ENCODE results near the gene IFT81.

Gene IFT81

DNA sequence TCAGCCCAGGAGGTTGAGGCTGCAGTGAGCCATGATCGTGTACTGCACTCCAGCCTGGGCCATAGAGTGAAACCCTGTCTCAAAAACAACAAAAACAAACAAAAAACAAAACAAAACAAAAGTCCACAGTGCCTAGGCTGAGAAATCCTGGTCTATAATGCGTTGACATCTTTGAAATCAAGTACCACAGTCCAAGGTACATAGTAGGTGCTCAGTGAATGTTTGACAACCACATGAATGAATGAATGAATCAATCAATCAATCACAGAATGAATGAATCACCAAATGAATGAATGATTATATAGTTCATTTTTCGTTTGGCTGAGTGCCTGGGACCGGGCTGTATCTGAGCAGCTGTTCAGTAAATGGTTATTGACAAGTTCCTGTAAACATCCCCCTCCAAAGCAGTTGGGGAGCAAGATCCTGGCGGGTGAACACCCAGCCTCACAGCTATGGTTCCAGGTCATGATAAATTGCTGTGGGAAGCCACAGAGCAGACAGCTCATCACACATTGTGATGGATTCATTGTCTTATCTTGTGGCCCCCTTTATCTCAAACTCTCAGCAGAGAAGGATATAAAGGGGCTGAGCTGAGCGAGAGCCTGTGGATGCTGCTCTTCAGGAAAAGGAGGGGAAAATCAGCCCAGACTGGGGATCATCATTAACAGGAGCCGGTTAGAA, 30.4 kb upstream of the IFT81 start:
- Histone ChIP-seq H3K4me1 (ENCODE audit: insufficient read depth, low read length) (no peaks in the 10 kb centered on the region), H3K9me3 (ENCODE audit: low read length) (no peaks in the 10 kb centered on the region), H3K4me3 (ENCODE audit: low read depth in 1 of 2, low read length in 2 of 2) (no peak overlapping the region), H3K27me3 (ENCODE audit: control insufficient read depth in 1 of 2, insufficient read depth in 2 of 2, low read length in 2 of 2) (no peaks in the 10 kb centered on the region), H3K36me3 (ENCODE audit: insufficient read depth, low read length) (no peaks in the 10 kb centered on the region), H3K27ac (ENCODE audit: low read depth, low read length) (no peak overlapping the region), H3K9ac (ENCODE audit: low read length) (no peak overlapping the region)

DNA sequence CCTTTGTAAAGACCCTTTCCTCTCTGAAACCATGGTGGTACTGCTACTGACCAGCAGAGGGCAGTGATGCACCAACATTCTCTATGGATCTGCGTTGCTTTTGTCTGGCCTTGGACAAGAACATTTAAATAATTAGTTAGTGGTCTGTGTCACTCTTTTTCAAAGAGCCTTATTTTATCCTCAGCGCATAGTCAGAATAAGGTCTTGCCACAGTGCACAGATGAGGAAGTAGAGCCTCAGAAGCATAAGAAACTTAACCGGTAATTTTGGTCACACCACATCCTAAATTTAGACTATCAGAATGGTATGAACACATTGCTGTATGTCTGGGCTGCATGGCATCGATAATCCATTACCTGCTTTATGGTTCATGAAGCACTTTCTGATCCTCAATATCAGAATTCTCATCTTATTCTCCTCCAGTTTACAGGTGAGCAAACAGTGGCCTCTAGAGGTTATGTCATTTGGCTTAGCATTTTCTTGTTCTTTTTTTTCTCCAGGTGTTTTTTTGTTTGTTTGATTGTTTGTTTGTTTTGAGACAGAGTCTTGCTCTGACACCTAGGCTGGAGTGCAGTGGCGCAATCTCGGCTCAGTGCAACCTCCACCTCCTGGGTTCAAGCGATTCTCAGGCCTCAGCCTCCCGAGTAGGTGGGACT, 23.7 kb upstream of the IFT81 start:
- Histone ChIP-seq H3K36me3 (ENCODE audit: insufficient read depth, low read length) (no peaks in the 10 kb centered on the region), H3K27ac (ENCODE audit: low read depth, low read length) (peak overlapping the region; percentile 35), H3K27me3 (ENCODE audit: control insufficient read depth in 1 of 2, insufficient read depth in 2 of 2, low read length in 2 of 2) (no peaks in the 10 kb centered on the region), H3K4me1 (ENCODE audit: insufficient read depth, low read length) (peaks cover 6% of the 10 kb centered on the region), H3K9me3 (ENCODE audit: low read length) (no peaks in the 10 kb centered on the region), H3K4me3 (ENCODE audit: low read depth in 1 of 2, low read length in 2 of 2) (no peak overlapping the region), H3K9ac (ENCODE audit: low read length) (no peak overlapping the region)

DNA sequence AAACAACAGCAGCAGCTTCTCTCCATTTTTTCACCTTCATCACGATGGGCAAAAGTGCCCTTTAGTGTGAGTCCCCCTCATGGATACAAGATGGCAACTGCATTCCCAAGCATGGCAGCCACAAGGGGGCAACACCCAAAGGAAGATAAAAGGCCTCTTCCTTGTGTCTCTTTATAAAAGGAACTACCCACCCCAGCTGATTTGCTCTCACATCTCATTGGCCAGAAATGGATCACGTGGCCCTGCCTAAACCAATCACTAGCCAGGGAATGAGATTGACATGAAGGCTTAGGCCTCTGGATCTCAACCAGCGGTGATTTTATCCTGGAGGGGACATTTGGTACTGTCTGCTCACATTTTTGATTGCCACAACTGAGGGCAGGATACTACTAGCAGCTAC, 21.9 kb upstream of the IFT81 start:
- Histone ChIP-seq H3K27ac (ENCODE audit: low read depth, low read length) (no peak overlapping the region), H3K27me3 (ENCODE audit: control insufficient read depth in 1 of 2, insufficient read depth in 2 of 2, low read length in 2 of 2) (no peaks in the 10 kb centered on the region), H3K9ac (ENCODE audit: low read length) (no peak overlapping the region), H3K4me1 (ENCODE audit: insufficient read depth, low read length) (peaks cover 8% of the 10 kb centered on the region), H3K9me3 (ENCODE audit: low read length) (no peaks in the 10 kb centered on the region), H3K4me3 (ENCODE audit: low read depth in 1 of 2, low read length in 2 of 2) (no peak overlapping the region), H3K36me3 (ENCODE audit: insufficient read depth, low read length) (no peaks in the 10 kb centered on the region)

DNA sequence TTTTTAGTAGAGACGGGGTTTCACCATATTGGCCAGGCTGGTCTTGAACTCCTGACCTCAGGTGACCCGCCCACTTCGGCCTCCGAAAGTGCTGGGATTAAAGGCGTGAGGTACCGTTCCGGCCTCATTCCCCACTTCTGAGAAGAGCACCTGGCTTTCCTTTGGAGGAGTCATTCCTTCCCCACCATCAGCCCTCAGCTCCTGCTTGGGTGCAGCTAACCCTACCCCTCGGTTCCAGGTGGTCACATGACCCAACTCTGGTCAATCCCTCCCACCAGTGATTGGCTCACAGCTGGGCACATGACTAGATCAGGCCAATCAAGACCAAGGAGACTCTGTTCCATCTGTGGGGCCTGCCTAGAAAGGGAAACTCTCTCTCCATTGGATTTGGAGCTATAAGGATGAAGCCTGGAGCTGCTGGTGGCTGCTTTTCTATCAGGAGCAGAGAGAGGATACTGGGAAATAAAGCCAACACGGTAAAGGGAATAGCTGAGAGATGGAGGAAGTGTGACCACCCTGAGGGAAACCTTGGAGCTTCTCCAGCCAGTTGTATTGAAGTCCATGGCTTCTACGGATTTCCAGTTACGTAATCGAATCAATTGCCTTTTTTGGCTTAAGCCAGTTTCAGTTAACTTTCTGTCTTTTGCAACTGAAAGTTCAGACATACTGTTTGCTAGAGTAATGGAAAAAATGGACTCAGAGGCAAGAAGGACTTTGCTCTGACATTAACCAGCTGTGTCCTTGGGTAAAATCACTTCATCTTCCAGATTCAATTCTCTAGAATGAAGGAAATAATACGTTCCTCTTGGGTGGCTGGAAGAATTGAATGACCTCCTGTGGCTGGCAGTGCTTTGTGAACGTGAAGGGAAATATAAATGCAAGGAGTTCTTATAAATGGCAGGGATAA, 19.7 kb upstream of the IFT81 start:
- Histone ChIP-seq H3K27ac (ENCODE audit: low read depth, low read length) (no peak overlapping the region), H3K36me3 (ENCODE audit: insufficient read depth, low read length) (no peaks in the 10 kb centered on the region), H3K27me3 (ENCODE audit: control insufficient read depth in 1 of 2, insufficient read depth in 2 of 2, low read length in 2 of 2) (no peaks in the 10 kb centered on the region), H3K9ac (ENCODE audit: low read length) (no peak overlapping the region), H3K4me3 (ENCODE audit: low read depth in 1 of 2, low read length in 2 of 2) (no peak overlapping the region), H3K4me1 (ENCODE audit: insufficient read depth, low read length) (peaks cover 29% of the 10 kb centered on the region), H3K9me3 (ENCODE audit: low read length) (no peaks in the 10 kb centered on the region)

DNA sequence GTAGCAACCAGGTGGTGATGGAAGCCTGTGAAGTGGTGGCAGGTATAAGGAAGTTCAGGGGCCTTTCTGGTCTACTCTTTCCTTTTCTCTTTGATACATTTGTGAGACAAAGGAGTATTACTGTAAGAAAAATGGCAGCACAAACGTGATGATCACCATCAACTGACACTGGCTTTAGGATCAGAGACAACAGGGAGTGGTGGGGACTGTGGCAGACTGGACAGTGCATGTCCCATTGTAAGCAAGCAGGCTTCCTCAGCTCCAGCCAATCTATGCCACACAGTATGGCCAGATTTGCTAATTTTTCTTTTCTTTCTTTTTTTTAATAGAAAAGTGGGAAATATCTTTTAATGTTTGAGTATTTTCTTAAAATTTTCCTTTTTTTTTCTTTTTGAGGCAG, 19.0 kb upstream of the IFT81 start:
- H3K4me1 ChIP-seq (ENCODE audit: insufficient read depth, low read length): peaks cover 34% of the 10 kb centered on the region
- H3K9me3 ChIP-seq (ENCODE audit: low read length): no peaks in the 10 kb centered on the region
- no peaks in the 10 kb centered on the region for H3K36me3 ChIP-seq (ENCODE audit: insufficient read depth, low read length)
- no peak overlapping the region for H3K27ac ChIP-seq (ENCODE audit: low read depth, low read length)
- H3K4me3 ChIP-seq (ENCODE audit: low read depth in 1 of 2, low read length in 2 of 2): no peak overlapping the region
- no peaks in the 10 kb centered on the region for H3K27me3 ChIP-seq (ENCODE audit: control insufficient read depth in 1 of 2, insufficient read depth in 2 of 2, low read length in 2 of 2)
- H3K9ac ChIP-seq (ENCODE audit: low read length): no peak overlapping the region

DNA sequence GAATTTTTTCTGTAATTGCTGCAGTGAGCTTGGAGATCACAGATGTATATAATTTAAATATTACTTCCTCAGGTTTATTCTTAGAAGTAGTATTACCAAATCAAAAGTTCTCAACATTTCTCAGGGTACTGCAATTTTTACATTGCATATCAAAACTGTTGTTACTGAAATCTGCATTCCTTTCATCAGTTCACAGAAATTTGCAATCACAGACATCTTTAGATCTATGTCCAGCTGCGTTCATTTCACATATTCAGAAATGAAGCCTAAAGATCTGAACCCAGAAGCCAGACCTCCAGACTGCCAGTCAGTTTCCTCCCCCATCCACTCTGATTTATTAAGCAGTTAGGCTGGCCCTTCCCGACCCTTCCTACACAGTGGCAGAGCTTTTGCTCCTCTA, 18.2 kb upstream of the IFT81 start:
- H3K9me3 ChIP-seq (ENCODE audit: low read length): no peaks in the 10 kb centered on the region
- no peaks in the 10 kb centered on the region for H3K36me3 ChIP-seq (ENCODE audit: insufficient read depth, low read length)
- no peak overlapping the region for H3K9ac ChIP-seq (ENCODE audit: low read length)
- H3K4me3 ChIP-seq (ENCODE audit: low read depth in 1 of 2, low read length in 2 of 2): no peak overlapping the region
- H3K4me1 ChIP-seq (ENCODE audit: insufficient read depth, low read length): peaks cover 29% of the 10 kb centered on the region
- no peak overlapping the region for H3K27ac ChIP-seq (ENCODE audit: low read depth, low read length)
- H3K27me3 ChIP-seq (ENCODE audit: control insufficient read depth in 1 of 2, insufficient read depth in 2 of 2, low read length in 2 of 2): no peaks in the 10 kb centered on the region

DNA sequence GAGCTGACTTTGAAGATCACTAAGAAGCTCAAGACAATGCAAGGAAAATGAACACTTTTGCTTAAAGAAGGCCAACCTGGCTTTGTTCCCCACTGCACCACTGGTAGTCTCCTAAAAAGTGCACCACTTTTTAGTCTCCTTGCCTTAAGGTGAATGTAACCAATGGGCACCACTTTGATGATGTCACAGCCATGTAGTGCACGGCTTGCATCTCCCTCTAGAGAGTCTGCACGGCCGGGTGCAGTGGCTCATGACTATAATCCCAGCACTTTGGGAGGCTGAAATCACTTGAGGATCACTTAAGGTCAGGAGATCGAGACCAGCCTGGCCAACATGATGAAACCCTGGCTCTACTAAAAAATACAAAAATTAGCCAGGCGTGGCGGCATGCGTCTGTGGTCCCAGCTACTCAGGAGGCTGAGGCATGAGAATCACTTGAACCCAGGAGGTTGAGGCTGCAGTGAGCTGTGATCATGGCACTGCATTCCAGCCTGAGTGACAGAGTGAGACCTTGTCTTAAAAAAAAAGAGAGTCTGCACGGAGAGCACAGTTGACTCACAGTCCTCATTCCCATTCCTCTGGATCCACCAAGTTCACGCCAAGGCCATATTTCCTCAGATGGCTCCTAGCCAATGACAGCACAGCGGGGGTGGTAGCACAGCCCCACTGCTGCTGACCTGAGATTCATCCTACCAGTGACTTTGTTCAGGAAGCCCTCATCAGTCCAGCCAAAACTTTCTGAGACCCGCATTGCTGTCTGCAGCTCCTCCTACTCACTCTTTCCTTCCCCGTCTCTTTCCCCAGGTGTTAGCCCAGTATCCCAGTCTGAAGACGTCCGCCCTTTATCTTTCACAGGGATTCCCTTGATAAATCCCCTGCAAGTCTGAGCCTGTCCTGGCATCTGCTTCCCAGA, 16.5 kb upstream of the IFT81 start:
- H3K9ac ChIP-seq (ENCODE audit: low read length): no peak overlapping the region
- H3K4me3 ChIP-seq (ENCODE audit: low read depth in 1 of 2, low read length in 2 of 2): no peak overlapping the region
- H3K27me3 ChIP-seq (ENCODE audit: control insufficient read depth in 1 of 2, insufficient read depth in 2 of 2, low read length in 2 of 2): no peaks in the 10 kb centered on the region
- H3K36me3 ChIP-seq (ENCODE audit: insufficient read depth, low read length): no peaks in the 10 kb centered on the region
- no peaks in the 10 kb centered on the region for H3K9me3 ChIP-seq (ENCODE audit: low read length)
- peaks cover 29% of the 10 kb centered on the region for H3K4me1 ChIP-seq (ENCODE audit: insufficient read depth, low read length)
- H3K27ac ChIP-seq (ENCODE audit: low read depth, low read length): no peak overlapping the region

DNA sequence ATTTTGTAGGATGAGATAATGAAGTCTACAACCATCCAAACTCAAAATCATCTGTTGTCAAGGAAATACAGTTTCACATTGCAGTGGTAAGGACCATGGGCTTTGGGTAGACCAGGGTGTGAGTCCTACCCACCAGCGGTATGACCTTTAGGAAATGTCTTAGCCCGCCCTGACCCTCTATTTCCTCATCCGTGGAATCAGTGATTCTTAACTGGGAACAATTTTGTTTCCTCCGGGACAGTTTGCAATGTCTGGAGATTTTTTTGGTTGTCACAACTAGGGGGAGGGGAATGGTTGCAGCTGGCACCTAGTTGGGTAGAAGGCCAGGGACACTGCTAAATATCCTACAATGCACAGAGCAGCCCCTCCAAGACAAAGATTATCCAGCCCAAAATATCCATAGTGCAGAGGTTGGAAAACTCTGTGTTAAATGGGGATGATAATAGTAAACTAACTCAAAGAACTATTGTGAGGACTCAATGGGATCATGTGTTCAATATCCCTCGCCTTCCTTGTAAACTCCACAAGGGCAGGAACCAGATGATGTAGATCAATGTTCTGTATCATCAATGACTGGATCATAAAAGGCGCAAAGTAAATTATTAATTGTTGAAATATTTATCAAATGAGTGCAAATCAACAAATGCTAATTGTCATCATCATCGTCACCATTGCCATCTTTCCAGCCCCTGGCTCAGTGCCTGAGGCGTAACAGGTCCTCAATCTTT, 15.7 kb upstream of the IFT81 start:
- peak overlapping the region in 1 of 2 donors; percentile 13 for H3K4me3 ChIP-seq (ENCODE audit: low read depth in 1 of 2, low read length in 2 of 2)
- H3K27ac ChIP-seq (ENCODE audit: low read depth, low read length): peak overlapping the region; percentile 78
- no peak overlapping the region for H3K9ac ChIP-seq (ENCODE audit: low read length)
- H3K36me3 ChIP-seq (ENCODE audit: insufficient read depth, low read length): no peaks in the 10 kb centered on the region
- peaks cover 29% of the 10 kb centered on the region for H3K4me1 ChIP-seq (ENCODE audit: insufficient read depth, low read length)
- no peaks in the 10 kb centered on the region for H3K27me3 ChIP-seq (ENCODE audit: control insufficient read depth in 1 of 2, insufficient read depth in 2 of 2, low read length in 2 of 2)
- no peaks in the 10 kb centered on the region for H3K9me3 ChIP-seq (ENCODE audit: low read length)

DNA sequence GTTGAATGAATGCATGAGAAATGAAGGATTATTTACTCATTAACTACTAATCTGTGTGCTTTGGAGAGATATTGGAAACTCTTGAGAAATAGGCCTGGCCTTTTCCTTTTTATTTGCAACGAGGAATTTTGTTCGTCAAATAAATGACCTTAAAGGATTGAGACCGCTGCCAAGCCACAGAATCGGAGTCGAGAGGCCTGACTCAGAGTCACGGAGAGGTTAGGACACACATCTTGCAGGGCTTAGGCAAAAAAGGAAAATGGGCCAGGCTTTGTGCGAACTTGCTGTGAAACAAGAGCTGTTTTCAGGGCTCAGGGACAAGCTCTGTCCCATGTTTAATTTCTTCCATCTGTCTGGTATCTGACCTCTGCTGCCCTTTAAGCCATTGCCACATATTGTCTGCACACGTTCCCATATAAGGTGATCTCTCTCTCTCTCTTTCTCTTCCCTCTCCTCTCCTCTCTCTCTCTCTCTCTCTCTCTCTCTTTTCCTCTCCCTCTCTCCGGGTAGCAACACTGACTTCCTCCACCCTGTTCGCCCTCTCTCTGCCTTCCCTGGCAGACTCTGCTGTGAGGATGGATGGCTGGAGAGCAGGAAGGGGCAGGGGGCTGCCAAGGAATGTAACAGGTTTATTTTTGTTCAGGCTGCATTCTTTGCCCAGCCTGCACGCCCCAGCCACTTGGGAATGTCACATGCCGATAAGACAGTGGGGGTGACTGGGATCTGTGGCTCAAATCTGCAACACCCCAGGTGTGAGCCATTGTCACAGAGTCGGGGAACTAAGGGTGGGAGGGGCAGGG, 14.9 kb upstream of the IFT81 start:
- H3K27ac ChIP-seq (ENCODE audit: low read depth, low read length): peak overlapping the region; percentile 78
- no peaks in the 10 kb centered on the region for H3K36me3 ChIP-seq (ENCODE audit: insufficient read depth, low read length)
- H3K9ac ChIP-seq (ENCODE audit: low read length): no peak overlapping the region
- H3K4me1 ChIP-seq (ENCODE audit: insufficient read depth, low read length): peaks cover 29% of the 10 kb centered on the region
- peak overlapping the region in 1 of 2 donors; percentile 13 for H3K4me3 ChIP-seq (ENCODE audit: low read depth in 1 of 2, low read length in 2 of 2)
- no peaks in the 10 kb centered on the region for H3K9me3 ChIP-seq (ENCODE audit: low read length)
- no peaks in the 10 kb centered on the region for H3K27me3 ChIP-seq (ENCODE audit: control insufficient read depth in 1 of 2, insufficient read depth in 2 of 2, low read length in 2 of 2)
